ENCODE data around the gene PPM1M.
"Not testable (repeated sequence)": the region's sequence is repeated elsewhere in the genome, so short reads cannot be mapped to it uniquely, and the experiment has no call there.

PPM1M gene

GRCh38 chr3:52265387-52265786 is 19.8 kb downstream of the PPM1M start:
- H3K27me3 Mint-ChIP-seq: no peaks in the 10 kb centered on the region
- ATAC-seq: no peak
- H3K27ac Mint-ChIP-seq: no peak overlapping the region

GRCh38 chr3:52268036-52268435 is 22.5 kb downstream of the PPM1M start:
- Mint-ChIP-seq H3K27ac (peak overlapping the region; percentile 74), H3K4me1 (peaks cover 65% of the 10 kb centered on the region), H3K9me3 (no peaks in the 10 kb centered on the region), H3K36me3 (peaks cover 44% of the 10 kb centered on the region), H3K27me3 (no peaks in the 10 kb centered on the region), H3K4me3 (no peak overlapping the region)
- ATAC-seq: no peak

More at GRCh38 chr3:52265387-52265786, 19.8 kb downstream of the PPM1M start:
- H3K4me3 Mint-ChIP-seq: no peak overlapping the region
- H3K4me1 Mint-ChIP-seq: peaks cover 56% of the 10 kb centered on the region
- H3K36me3 Mint-ChIP-seq: peaks cover 58% of the 10 kb centered on the region
- H3K9me3 Mint-ChIP-seq: no peaks in the 10 kb centered on the region

- Mint-ChIP-seq H3K36me3 (peaks cover 40% of the 10 kb centered on the region), H3K4me1 (peaks cover 65% of the 10 kb centered on the region), H3K9me3 (no peaks in the 10 kb centered on the region), H3K27ac (peak overlapping the region; percentile 74), H3K27me3 (no peaks in the 10 kb centered on the region), H3K4me3 (no peak overlapping the region)
- ATAC-seq: no peak
These were observed 24.2 kb downstream of the PPM1M start for GRCh38 chr3:52269776-52270175.

- H3K27me3 Mint-ChIP-seq: no peaks in the 10 kb centered on the region
- peak overlapping the region; percentile 74 for H3K27ac Mint-ChIP-seq
- H3K9me3 Mint-ChIP-seq: no peaks in the 10 kb centered on the region
- peaks cover 69% of the 10 kb centered on the region for H3K4me1 Mint-ChIP-seq
- H3K36me3 Mint-ChIP-seq: peaks cover 40% of the 10 kb centered on the region
- ATAC-seq: no peak
- H3K4me3 Mint-ChIP-seq: peak overlapping the region; percentile 21
These were observed 24.7 kb downstream of the PPM1M start for GRCh38 chr3:52270252-52270754.

GRCh38 chr3:52272172-52272571 is 26.6 kb downstream of the PPM1M start:
- ATAC-seq, H3K9me3 Mint-ChIP-seq, H3K27me3 Mint-ChIP-seq: not testable (repeated sequence)
- peaks cover 87% of the 10 kb centered on the region for H3K4me1 Mint-ChIP-seq
- H3K36me3 Mint-ChIP-seq: peaks cover 40% of the 10 kb centered on the region
- peak overlapping the region; percentile 40 for H3K4me3 Mint-ChIP-seq
- peak overlapping the region; percentile 74 for H3K27ac Mint-ChIP-seq

- H3K27ac Mint-ChIP-seq: peak overlapping the region; percentile 17
- H3K9me3 Mint-ChIP-seq: no peaks in the 10 kb centered on the region
- no peak overlapping the region for H3K4me3 Mint-ChIP-seq
- H3K4me1 Mint-ChIP-seq: peaks cover 83% of the 10 kb centered on the region
- no peaks in the 10 kb centered on the region for H3K27me3 Mint-ChIP-seq
- peaks cover 40% of the 10 kb centered on the region for H3K36me3 Mint-ChIP-seq
- ATAC-seq: no peak
These were observed 27.3 kb downstream of the PPM1M start for GRCh38 chr3:52272831-52273230.

- H3K27me3 Mint-ChIP-seq, H3K9me3 Mint-ChIP-seq, ATAC-seq: not testable (repeated sequence)
- H3K4me1 Mint-ChIP-seq: peaks cover 83% of the 10 kb centered on the region
- H3K4me3 Mint-ChIP-seq: peak overlapping the region; percentile 54
- H3K27ac Mint-ChIP-seq: peak overlapping the region; percentile 67
- peaks cover 33% of the 10 kb centered on the region for H3K36me3 Mint-ChIP-seq
These were observed 29.2 kb downstream of the PPM1M start for GRCh38 chr3:52274781-52275180.

GRCh38 chr3:52277071-52277964 is 31.8 kb downstream of the PPM1M start:
- no peaks in the 10 kb centered on the region for H3K9me3 Mint-ChIP-seq
- peak overlapping the region; percentile 87 for H3K27ac Mint-ChIP-seq
- H3K4me3 Mint-ChIP-seq: peak overlapping the region; percentile 91
- H3K27me3 Mint-ChIP-seq: no peaks in the 10 kb centered on the region
- H3K4me1 Mint-ChIP-seq: peaks cover 59% of the 10 kb centered on the region
- peak; percentile 65 for ATAC-seq
- peaks cover 33% of the 10 kb centered on the region for H3K36me3 Mint-ChIP-seq

GRCh38 chr3:52277972-52278509 is 32.5 kb downstream of the PPM1M start:
- Mint-ChIP-seq H3K4me3 (peak overlapping the region; percentile 91), H3K9me3 (no peaks in the 10 kb centered on the region), H3K36me3 (peaks cover 28% of the 10 kb centered on the region), H3K27me3 (no peaks in the 10 kb centered on the region), H3K4me1 (peaks cover 54% of the 10 kb centered on the region), H3K27ac (peak overlapping the region; percentile 87)
- ATAC-seq: peak; percentile 84

- Mint-ChIP-seq H3K4me3 (peak within 1 kb of the TSS; percentile 91), H3K27ac (peak within 1 kb of the TSS; percentile 87), H3K9me3 (no peaks in the 10 kb centered on the region), H3K36me3 (peaks cover 25% of the 10 kb centered on the region), H3K27me3 (no peaks in the 10 kb centered on the region), H3K4me1 (peaks cover 48% of the 10 kb centered on the region)
- peak; percentile 96 for ATAC-seq
These were observed 33.0 kb downstream of the PPM1M start, which contains the start of gene WDR82 for GRCh38 chr3:52278510-52279069. TSS of gene WDR82 (minus strand) at chr3:52278649. CDS start at chr3:52278361, 288 bp downstream.

GRCh38 chr3:52279596-52279995 is 34.0 kb downstream of the PPM1M start:
- no peak for ATAC-seq
- H3K36me3 Mint-ChIP-seq: peaks cover 16% of the 10 kb centered on the region
- H3K27me3 Mint-ChIP-seq: no peaks in the 10 kb centered on the region
- H3K9me3 Mint-ChIP-seq: no peaks in the 10 kb centered on the region
- peak overlapping the region; percentile 87 for H3K4me3 Mint-ChIP-seq
- H3K27ac Mint-ChIP-seq: peak overlapping the region; percentile 87
- peaks cover 38% of the 10 kb centered on the region for H3K4me1 Mint-ChIP-seq

- Mint-ChIP-seq H3K9me3 (no peaks in the 10 kb centered on the region), H3K27me3 (no peaks in the 10 kb centered on the region), H3K27ac (no peak overlapping the region), H3K4me3 (no peak overlapping the region), H3K4me1 (peaks cover 34% of the 10 kb centered on the region), H3K36me3 (peaks cover 15% of the 10 kb centered on the region)
- no peak for ATAC-seq
These were observed 34.5 kb downstream of the PPM1M start for GRCh38 chr3:52280050-52280461.

GRCh38 chr3:52281981-52282801 is 36.6 kb downstream of the PPM1M start:
- H3K4me1 Mint-ChIP-seq: peaks cover 20% of the 10 kb centered on the region
- H3K9me3 Mint-ChIP-seq: no peaks in the 10 kb centered on the region
- no peak for ATAC-seq
- no peaks in the 10 kb centered on the region for H3K27me3 Mint-ChIP-seq
- no peak overlapping the region for H3K27ac Mint-ChIP-seq
- peaks cover 6% of the 10 kb centered on the region for H3K36me3 Mint-ChIP-seq
- H3K4me3 Mint-ChIP-seq: no peak overlapping the region

- Mint-ChIP-seq H3K36me3 (no peaks in the 10 kb centered on the region), H3K4me3 (no peak overlapping the region), H3K27me3 (no peaks in the 10 kb centered on the region), H3K9me3 (no peaks in the 10 kb centered on the region), H3K27ac (no peak overlapping the region), H3K4me1 (peaks cover 18% of the 10 kb centered on the region)
- ATAC-seq: no peak
These were observed 37.7 kb downstream of the PPM1M start for GRCh38 chr3:52283306-52283705.

- not testable (repeated sequence) for ATAC-seq, H3K27me3 Mint-ChIP-seq, H3K4me3 Mint-ChIP-seq, H3K9me3 Mint-ChIP-seq, H3K36me3 Mint-ChIP-seq
- H3K27ac Mint-ChIP-seq: peak overlapping the region; percentile 24
- H3K4me1 Mint-ChIP-seq: peaks cover 20% of the 10 kb centered on the region
These were observed 38.5 kb downstream of the PPM1M start for GRCh38 chr3:52284051-52284450.

Measured in stimulated activated memory B cell treated with anti-CD40 and anti-IgM and Interleukin-4, amounts not matched to agents 10 μg/mL and 1 μg/mL and 100 μg/mL, for 72 hours (primary cell).